Measurements from ENCODE around the gene DOCK2.

DOCK2 gene

GRCh38 chr5:170059221-170059620, 422.1 kb downstream of the DOCK2 start:
- TF ChIP-seq CTCF (conservative IDR thresholded peaks at IDR 0.05) (no peak), ZFX (IDR thresholded peaks at IDR 0.05) (no peak)

GRCh38 chr5:170067152-170067551, 430.1 kb downstream of the DOCK2 start:
- no peak for TF ChIP-seq CTCF (conservative IDR thresholded peaks at IDR 0.05)
- TF ChIP-seq ZFX (IDR thresholded peaks at IDR 0.05) = no peak
- no peak overlapping the region for H3K27ac ChIP-seq

More at GRCh38 chr5:170059221-170059620, 422.1 kb downstream of the DOCK2 start:
- H3K27ac ChIP-seq = no peak overlapping the region

GRCh38 chr5:170067574-170068170, 430.6 kb downstream of the DOCK2 start:
- no peak for TF ChIP-seq ZFX (IDR thresholded peaks at IDR 0.05)
- no peak for TF ChIP-seq CTCF (conservative IDR thresholded peaks at IDR 0.05)
- H3K27ac ChIP-seq = no peak overlapping the region

- H3K27ac ChIP-seq = no peak overlapping the region
- TF ChIP-seq CTCF (conservative IDR thresholded peaks at IDR 0.05) (no peak), ZFX (IDR thresholded peaks at IDR 0.05) (no peak)
Observed at GRCh38 chr5:170069512-170069911, 432.4 kb downstream of the DOCK2 start.

GRCh38 chr5:170070556-170071412, 433.7 kb downstream of the DOCK2 start:
- TF ChIP-seq ZFX (IDR thresholded peaks at IDR 0.05) = no peak
- TF ChIP-seq CTCF (conservative IDR thresholded peaks at IDR 0.05) = peak; percentile 93
- H3K27ac ChIP-seq = no peak overlapping the region

- H3K27ac ChIP-seq = no peak overlapping the region
- TF ChIP-seq ZFX (IDR thresholded peaks at IDR 0.05) = no peak
- no peak for TF ChIP-seq CTCF (conservative IDR thresholded peaks at IDR 0.05)
Observed at GRCh38 chr5:170071748-170072147, 434.7 kb downstream of the DOCK2 start.

- no peak overlapping the region for H3K27ac ChIP-seq
- TF ChIP-seq CTCF (conservative IDR thresholded peaks at IDR 0.05) = no peak
- no peak for TF ChIP-seq ZFX (IDR thresholded peaks at IDR 0.05)
Observed at GRCh38 chr5:170075696-170076095, 438.6 kb downstream of the DOCK2 start.
